SKM-1 treated with dmso at 0.1 percent for 144 hours (cell line): Measurements from ENCODE around the gene PRR20G.

Source experiments
- DNase-seq: peaks from one replicate; lab custom pipeline; 2025; ENCODE audit not compliant: unreplicated experiment; lab: John Stamatoyannopoulos, UW

The PRR20G gene

DNA sequence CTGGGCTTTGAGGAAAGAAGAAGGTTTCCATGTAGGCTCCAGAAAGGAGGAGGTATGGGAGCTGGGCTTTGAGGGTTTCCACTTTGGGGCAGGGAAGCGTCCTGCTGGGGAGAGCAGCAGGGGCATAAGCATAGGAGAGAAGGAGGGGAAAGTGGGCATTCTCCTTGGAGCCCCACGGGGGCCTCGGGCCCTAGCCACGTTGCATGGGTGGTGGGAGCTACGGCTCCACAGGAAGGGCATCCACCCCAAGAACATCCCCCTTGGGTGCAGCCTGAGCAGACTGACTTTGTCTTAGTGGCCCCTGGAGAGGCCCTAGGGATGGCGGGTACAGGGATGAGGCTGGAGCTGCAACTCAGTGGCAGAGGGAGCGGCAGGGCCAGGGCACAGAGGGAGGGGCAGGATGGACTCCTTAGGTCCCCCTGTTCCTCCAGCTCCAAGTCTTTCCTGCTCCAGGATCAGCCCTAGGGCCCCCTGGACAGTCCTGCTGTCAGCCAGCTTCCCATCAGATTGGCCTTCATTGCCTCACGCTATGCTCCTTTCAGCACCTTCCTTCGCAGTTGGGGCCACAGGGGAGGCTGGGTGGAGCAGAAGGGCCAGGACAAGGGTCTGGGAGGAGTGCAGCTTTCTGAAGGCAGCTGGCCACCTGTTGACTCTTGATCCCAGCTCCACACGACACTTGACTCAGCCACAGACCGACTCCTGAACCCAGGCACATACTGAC lies 22.9 kb downstream of the PRR20G start:
- no peak for DNase-seq

DNA sequence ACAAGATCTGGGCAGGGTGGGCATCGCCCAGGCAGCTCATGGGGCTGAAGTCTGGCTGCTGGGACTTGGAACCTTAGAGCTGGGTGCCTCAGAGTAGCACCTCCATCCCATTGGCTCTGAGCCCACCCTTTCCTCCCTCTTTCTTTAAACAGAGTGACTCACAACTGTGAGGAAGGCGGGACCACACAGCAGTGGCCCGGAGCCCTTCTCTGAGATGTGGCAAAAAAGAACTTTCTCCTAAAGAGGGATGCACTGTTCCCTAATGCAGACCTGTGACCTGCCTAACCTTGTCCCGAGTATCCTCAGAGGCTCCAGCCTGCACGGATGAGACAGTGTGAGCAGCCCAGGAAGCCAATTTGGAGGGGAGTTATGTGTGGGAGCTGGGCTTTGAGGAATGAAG lies 23.6 kb downstream of the PRR20G start:
- DNase-seq: no peak

GRCh38 chr3:127263586-127264231 lies 24.1 kb downstream of the PRR20G start:
- DNase-seq: no peak

- no peak for DNase-seq
Observed at GRCh38 chr3:127263037-127263436, 24.8 kb downstream of the PRR20G start.

GRCh38 chr3:127262533-127262932 lies 25.3 kb downstream of the PRR20G start:
- DNase-seq: no peak

DNA sequence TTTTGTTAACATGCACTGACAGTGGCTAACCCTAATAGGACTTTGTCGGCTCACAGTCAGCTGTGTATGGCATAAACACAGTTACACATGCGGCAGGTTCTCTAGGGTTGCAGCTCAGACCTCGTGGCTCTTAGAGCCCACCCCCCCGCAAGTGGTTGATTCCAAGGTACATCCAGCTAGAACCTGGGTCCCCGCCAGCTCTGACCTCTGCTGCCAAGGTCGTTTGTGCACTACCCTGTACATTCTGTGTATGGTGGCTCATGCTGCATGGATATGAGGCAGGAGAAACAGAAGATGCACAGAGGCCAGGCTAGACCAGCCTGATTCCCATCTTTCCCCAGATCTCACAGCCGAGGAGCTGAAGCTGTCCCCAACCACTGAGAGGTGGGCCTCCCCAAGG lies 25.9 kb downstream of the PRR20G start:
- no peak for DNase-seq

GRCh38 chr3:127260826-127261555 lies 26.9 kb downstream of the PRR20G start:
- no peak for DNase-seq

DNA sequence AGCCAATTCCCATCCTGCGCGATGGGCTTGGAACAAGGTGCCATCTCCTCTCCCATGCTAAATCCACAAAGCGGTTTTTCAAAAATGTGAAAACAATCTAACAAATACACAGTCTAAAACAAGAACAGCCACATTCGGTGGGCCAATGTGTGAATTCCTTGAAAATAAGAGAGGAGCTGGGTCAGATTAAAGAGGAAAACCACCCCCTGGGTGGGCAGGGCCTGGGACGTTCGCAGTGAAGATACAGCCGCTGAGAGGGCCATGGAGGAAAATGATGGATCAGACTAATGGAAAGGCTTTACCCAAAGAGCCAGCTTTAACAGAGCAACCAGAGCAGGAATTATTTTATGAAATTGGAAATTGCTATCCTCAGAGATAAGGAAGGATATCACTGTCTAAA lies 27.4 kb downstream of the PRR20G start:
- no peak for DNase-seq

DNA sequence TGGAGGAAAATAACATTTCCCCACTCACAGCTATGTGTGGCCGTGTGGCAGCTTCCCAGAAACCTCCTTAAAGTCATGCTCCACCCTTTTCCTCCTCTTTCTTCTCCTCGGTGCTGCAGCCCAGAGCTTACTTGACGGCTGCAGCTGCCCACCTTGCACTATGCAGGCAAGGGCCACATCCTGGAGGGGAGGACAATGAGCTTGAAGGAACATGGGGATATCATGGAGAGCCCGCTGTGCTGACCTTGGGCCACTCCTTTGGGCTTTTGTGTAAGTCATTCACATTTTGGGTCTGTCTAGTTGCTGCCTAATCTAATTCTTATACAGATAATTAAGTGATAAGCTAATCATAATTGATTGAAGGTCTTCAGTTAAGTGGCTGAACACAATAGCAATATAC lies 28.0 kb downstream of the PRR20G start:
- DNase-seq: no peak

DNA sequence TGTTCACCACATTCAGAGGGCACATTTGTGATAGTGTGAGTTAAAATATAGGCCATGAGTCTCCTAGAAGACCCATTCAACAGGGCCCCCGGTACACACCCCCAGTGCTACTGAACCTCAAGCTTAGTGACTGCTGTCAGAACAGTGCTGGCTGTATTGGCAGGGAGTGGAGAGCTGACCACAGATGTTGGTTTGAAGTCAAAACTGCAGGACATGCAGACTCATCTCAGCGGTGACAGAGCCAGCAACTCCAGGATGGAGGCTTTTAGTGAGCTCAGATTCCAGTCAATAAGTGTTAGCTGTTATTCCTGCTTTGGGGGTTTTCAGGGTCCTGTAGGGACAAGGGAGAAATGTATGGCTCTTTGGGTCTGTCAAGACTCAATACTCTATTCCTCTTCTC lies 29.1 kb downstream of the PRR20G start:
- DNase-seq: no peak

GRCh38 chr3:127257351-127257750 lies 30.5 kb downstream of the PRR20G start:
- no peak for DNase-seq

GRCh38 chr3:127256733-127257271 lies 31.0 kb downstream of the PRR20G start:
- DNase-seq: no peak

DNA sequence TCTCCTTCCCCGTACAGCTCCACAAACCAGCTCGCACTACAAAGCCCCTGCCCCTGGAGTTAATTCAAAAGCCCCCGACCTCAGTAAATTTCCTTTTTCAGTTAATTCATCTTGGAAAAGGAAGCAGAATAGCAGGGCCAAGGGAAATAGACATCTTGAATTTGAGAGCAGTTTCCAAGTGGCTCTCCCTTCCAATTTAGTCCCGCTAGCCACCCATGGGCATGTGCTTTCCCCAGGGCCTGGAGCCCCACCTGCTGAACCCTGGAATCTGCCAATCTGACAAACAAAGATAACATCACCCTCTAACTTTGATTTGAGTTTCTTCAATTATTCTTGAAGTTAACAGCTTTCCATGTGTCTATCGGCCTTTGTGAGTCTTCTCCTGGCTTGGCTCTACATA lies 31.7 kb downstream of the PRR20G start:
- DNase-seq: no peak

- DNase-seq: no peak
Observed at GRCh38 chr3:127255516-127255915, 32.3 kb downstream of the PRR20G start.

- DNase-seq: no peak
Observed at GRCh38 chr3:127254730-127255129, 33.1 kb downstream of the PRR20G start.

DNA sequence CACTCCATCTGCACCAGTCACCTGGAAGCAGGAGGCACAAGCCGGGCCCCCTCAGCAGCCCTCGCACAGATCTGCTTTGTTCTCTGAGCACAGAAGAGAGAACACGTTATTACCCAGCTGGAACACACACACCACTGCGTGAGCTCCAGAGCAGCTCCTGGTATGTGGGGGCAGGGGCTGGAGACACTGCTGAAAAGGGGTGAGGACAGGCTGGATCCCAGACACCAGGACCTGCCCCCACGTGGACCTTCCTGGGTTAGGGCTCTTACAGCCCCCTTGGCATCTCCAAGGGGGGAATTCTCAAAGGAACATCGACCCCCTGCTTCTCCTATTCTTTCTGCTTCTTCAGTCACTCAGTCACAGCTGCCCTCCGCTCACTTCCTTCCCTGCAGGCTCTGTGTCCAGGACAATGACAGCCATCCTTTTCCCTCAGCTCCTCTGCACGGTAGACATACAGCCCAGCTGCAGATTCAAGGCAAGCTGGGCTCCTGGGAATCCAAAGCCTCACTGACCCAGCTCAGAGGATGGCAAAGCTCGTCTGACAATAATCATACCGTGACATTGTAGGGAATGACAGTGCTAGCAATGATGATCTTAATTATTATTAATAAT lies 33.7 kb downstream of the PRR20G start:
- no peak for DNase-seq

DNA sequence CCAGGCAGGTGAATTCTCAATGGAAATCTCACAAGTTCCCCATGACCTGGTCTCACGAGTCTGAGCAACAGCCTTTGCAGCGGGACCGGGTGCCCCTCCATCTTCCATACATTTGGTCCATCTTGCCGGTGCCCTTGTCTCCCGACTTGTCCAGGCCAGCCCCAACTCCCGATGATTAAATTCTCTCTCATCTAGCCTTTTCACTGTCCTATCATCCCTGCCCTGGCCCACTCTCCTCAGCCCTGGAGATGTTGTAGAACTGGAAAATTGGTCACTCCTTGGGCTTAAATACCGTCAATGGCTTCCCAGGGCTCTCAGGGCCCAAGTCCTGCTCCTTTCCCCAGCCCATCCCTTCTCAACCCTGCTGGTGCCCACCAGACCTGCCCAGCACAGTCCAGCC lies 34.4 kb downstream of the PRR20G start:
- DNase-seq: no peak

- no peak for DNase-seq
Observed at GRCh38 chr3:127252446-127252845, 35.4 kb downstream of the PRR20G start.

DNA sequence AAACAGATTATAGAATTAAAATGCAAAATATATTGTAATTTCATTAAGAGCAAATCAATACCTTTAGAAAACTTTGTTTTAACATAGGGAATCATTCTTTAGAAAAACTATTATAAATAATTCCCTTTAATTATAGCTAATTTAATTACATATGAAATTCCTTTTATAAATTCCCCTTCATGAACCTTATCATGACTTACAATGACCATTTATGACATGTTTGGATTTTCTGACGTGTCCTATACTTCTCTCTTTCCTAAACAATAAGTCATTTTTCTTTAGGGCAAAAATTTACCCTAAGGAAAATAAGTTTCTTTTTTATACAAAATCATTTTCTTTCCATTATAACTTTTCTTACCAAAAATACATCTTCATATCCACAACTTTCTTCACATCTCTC lies 37.8 kb downstream of the PRR20G start:
- no peak for DNase-seq

- DNase-seq: no peak
Observed at GRCh38 chr3:127247292-127247691, 40.6 kb downstream of the PRR20G start.

DNA sequence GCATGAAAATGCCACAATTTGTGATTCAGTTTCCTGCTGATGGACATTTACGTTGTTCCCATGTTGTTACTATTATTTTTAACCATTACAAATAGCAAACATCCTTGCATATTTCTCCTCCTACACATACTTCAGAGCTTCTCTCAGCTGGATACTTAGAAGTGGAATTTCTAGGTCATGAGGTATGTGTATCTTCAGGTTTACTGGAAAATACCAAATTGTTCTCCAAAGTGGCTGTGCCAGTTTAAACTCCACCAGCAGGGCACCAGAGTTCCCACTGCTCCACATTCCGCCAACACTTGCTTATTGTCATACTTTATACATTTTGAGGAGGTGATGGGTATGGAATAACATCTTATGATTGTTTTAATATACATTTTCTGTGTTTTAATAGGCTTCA lies 49.2 kb downstream of the PRR20G start:
- no peak for DNase-seq

- DNase-seq: no peak
Observed at GRCh38 chr3:127237835-127238234, 50.0 kb downstream of the PRR20G start.
